GF-D8 (cell line): ENCODE results near the gene SLCO2B1.

ENCODE experiments used
- DNase-seq: peaks from one replicate; lab custom pipeline; 2025; lab: John Stamatoyannopoulos, UW

The SLCO2B1 gene

DNA sequence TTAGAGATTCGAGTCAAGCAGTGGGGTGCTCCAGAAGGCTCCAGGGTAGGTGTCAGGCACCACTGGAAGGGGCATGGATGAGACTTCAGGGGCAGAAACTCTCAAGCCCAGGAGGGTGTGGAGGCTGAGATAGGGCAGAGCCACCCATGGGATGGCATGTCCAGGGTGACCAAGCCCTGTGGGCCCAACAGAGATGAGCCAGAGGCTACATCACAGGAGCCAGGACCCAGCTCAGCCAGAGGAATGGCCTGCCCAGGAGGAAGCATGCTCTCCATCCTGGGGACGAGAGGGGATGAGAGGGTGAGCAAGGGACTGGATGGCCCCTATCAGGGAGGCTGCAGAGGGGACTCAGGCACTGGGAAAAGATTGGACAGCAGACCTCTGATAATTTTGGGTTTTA is 42.8 kb downstream of the SLCO2B1 start:
- no peak for DNase-seq

DNA sequence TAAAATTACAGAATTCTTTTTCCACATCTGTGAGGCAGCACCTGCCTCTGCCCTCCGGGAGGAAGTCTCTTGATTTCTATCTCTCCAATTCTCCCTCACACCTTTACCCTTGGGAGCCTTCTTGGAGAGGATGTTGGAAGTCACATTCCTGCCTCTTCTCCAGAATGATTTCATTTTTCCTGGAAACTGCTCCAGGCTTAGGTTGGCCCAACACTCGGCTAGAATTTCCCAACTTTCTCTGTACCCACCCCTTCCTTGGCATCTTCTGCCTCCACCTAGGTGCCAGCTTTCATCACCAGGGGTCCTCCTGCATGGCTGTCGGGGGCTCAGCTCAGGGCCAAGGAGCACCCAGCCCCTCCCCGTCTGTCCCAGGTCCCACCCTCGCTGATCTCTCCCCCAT is 43.2 kb downstream of the SLCO2B1 start:
- no peak for DNase-seq

DNA sequence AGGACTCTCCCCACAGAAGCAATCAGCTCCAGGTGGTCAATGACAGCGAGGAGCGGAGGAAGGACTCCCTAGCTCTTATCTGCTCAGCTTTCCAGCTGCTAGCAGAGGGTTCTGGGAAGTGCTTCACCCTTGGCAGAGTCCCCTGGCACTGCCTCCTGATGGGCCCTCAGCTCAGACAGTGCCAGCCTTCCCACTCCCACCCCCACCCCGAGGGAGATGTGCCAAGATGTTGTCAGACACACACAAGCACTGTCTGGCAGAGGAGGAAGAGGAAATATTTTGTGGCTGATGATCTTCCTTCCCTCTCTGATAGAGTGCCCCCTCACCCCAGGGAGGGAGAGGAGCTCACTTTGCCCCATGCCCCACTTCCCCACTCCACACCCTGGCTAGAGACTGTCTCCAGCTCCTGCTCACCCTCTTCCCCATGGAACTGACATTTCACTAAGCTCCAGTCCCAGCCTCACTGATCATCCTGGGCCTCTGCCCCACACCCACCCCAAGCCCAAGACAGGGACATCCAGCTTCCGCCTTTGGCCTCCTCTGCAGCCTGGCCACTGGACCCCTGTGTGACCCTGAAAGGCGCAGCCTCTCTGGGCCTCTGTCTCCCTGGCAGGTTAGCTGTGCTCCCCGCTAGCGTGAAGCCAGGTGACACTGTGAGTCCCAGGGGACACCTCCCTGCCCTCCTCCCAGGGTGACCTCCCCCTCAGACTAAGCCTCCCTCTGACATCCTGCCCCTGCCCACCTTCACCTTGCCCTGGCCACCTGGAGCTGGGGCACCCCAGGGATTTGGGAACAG is 44.5 kb downstream of the SLCO2B1 start:
- no peak for DNase-seq

DNA sequence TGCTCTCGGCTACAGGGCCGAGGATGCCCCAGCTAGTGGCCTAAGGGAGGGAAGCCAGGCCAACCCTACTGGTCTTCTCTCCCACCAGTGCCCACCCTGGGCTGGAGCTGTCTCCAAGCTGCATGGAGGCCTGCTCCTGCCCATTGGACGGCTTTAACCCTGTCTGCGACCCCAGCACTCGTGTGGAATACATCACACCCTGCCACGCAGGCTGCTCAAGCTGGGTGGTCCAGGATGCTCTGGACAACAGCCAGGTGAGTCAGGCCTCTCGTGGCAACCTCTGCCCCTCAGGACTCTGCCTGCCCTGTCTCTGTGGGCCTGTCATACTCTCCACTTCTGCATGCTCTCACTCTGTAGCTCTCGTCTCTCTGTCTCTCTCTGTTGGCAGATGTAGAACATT is 45.5 kb downstream of the SLCO2B1 start:
- DNase-seq, result no peak

DNA sequence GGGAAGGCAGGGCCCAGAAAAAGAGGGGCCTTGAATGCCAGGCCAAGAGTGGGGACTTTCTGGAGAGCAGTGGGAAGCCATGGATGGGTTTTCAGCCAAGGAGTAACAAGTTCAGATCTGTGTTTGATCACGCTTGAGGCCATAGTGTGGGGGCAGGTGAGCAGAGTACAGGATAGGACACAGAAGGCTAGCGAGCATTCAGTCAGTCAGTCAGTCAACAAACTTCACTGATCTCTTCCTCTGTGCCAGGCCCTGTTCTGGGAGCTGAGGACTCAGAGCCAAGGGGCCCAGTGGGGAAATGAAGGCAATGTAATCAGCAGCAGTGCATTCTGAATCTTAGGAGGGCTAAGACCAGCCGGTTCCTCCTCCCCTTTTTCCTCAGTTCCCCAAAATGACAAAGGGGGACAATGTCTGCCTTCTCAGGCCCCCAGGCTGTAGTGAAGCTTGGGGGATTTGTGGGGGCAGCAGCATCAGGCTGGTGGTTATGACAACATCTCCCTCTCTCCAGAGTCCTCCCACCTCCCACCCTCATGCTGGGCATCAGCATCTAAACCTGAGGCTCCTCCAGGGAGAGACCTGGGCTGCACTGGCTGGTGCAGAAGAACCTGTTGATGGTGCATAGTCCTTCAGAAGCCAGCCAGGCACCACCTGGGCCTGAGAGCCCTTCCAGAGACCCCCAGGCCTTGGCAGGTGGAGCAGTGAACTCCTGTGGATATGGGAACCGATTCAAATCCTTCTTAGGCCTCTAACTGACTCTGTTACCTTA is 46.8 kb downstream of the SLCO2B1 start:
- no peak for DNase-seq

DNA sequence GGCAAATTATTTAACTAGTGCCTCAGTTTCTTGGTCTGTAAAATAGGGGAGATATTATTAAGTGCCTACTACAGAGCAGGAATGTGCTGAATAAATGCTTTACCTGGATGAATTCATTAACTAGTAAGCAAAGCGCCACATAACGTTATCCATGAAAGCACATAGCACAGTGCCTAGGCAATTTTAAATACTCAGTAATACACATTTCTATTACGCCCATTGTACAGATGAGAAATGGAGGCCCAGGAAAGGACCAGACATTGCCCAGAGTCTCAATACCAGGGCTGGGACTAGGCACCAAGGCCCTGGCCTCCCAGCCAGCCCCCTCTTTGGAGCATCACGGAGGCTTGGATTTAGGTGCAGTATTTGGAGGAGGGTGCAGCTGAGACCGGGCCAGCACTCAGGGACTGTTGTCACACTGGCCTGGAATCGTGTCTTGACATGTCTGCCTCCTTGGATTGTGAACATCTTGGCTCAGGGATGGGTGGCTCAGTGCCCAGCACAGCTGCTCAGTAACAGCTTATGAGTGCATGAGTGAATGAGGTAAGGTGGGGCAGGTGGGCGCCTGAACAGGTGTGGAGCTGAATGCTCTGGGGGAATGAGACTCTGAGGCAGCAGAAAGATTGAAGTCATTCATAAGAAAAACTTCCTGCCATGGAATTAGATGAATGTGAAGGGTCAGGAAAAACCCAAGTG is 47.5 kb downstream of the SLCO2B1 start:
- DNase-seq, result no peak

DNA sequence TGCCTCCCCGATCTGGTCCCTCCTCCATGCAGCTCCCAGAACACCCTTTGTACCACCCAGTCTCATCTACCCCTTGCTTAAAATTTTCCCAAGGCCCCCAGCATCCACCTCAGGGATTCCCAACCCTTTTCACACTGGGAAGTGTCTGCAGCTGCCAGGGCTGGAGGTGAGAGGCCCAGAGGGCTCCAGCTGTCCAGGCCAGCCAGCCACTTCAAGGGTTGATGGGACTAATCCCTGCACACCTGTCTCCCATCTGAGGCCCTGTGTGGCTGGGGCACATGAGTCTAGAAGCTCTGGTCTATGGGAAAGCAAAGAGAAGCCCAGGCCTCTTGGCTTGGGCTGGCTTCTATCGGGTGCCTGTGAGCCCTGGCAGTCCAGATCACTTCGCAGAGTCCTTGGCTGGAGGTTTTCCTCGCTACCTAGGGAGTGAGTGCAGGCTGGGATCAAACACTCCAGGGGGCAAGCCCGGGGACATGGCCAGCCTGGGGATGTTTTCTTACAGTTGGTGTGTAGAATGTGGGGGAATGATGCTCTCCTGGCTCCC is 48.6 kb downstream of the SLCO2B1 start:
- DNase-seq, result no peak

DNA sequence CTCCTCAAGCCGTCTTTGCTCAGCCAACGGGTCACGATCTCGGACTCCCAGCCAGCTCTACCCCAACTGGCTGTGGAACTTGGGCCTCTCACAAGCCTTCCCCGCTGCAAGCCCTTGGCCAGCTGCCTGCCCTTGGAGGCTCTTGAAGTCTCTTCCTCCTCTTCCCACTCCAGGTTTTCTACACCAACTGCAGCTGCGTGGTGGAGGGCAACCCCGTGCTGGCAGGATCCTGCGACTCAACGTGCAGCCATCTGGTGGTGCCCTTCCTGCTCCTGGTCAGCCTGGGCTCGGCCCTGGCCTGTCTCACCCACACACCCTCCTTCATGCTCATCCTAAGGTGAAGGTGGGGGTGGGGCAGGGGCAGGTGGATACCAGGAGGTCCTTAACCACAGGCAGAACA is 49.1 kb downstream of the SLCO2B1 start:
- DNase-seq, result no peak

DNA sequence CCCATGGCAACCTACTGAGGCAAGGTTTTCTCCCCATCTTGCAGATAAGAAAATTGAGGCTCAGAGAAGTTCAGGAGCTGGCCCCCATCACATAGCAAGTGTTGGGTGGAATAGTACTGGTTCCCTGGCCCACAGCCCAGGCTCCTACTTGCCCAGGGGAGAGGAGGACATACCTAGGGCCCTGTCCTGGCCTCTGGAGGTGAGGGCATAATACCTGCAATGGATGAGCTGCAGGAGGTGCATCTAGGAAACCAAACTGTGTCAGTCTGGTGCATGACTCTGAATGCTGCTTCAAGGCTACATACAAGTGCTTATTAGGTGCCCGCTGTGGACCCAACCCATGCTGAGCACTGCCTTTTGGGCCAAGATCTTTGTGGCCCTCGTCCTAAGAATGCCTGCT is 49.6 kb downstream of the SLCO2B1 start:
- DNase-seq, result no peak

DNA sequence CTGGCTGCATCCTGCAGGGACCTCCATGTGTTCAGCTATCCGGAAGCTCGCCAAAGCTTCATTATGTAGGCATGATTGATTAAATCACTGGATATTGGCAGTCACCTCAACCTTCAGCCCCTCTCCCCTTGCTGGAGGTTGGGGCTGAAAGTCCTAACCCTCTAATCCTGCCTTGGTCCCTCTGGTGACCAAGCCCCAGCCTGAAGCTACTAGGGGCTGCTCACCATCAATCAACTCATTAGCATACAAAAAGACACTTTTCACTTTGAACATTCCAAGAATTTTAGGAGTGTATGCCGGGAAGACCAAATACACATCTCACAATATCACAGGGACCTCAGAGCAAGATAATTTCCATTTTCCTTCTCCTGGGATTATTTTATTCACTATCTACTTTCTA is 50.9 kb downstream of the SLCO2B1 start:
- DNase-seq, result no peak

DNA sequence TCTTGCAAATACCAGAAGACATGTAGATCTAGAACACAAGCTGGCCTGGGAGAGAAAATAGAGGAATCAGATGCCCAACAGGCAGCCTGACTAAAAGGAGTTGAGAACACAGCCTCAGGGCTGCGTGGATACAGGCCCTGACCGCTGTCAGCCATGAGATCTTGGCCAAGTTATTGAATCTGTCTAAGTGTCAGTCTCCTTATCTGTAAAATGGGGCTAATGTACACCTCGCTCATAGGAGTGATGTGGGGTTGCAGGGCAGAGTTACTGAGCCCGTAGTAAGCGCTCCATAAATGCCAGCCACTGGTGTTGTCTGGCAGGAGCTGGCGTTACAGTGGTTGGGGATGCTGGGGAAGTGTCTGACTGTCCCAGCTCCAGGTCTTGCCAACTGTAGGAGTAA is 51.3 kb downstream of the SLCO2B1 start:
- no peak for DNase-seq

DNA sequence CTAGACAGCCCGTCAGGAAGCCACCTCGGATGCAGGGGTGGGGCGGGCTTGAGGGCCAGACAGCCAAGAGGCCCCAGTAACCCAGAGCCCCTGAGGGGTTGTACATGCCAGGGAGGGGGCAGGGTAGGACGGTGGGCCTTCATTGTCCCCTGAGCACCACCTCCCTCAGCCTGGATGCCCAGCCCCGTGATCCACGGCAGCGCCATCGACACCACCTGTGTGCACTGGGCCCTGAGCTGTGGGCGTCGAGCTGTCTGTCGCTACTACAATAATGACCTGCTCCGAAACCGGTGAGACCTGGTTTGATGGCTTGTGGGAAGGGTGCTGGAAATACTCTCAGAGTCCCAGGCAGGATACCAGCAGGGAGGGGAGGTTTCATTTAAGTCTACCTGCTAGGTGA is 52.2 kb downstream of the SLCO2B1 start:
- DNase-seq, result no peak

DNA sequence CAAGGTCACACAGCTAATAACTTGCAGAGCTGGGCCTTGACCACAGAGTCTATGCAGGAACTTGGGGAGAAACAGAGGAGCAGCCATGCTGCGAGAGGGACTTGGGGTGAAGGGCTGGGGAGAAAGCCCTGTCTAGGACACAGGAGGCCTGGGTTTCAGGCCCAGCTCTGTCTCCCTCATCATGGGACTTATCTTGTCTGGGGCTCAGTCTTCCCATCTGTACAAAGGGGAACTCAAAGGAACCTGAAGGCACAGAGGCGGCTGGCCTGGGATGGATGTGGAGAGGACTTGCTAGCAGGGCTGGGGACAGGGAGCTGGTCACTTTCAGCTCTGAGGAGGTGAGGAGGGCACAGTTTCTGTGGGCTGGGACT is 52.7 kb downstream of the SLCO2B1 start:
- DNase-seq, result no peak

DNA sequence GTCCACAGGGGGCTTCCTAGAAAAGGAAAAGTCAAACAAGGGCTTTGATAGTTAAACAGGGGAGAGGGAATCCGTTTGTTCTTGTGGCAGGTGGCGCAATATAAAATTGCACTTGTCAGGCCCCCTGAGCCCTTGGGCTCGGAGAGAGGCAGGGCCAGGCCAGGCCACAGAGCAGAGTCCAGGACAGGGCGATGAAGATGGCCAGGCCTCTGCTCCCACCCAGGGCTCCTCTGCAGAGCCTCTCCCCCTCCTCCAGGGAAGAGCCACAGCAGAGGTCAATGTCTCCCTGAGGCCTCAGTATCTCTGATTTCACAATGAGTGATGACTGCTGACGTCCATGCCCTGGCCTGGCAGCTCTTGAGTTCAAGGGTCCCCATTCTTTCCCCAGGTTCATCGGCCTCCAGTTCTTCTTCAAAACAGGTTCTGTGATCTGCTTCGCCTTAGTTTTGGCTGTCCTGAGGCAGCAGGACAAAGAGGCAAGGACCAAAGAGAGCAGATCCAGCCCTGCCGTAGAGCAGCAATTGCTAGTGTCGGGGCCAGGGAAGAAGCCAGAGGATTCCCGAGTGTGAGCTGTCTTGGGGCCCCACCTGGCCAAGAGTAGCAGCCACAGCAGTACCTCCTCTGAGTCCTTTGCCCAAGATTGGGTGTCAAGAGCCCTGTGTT is 53.2 kb downstream of the SLCO2B1 start:
- no peak for DNase-seq

DNA sequence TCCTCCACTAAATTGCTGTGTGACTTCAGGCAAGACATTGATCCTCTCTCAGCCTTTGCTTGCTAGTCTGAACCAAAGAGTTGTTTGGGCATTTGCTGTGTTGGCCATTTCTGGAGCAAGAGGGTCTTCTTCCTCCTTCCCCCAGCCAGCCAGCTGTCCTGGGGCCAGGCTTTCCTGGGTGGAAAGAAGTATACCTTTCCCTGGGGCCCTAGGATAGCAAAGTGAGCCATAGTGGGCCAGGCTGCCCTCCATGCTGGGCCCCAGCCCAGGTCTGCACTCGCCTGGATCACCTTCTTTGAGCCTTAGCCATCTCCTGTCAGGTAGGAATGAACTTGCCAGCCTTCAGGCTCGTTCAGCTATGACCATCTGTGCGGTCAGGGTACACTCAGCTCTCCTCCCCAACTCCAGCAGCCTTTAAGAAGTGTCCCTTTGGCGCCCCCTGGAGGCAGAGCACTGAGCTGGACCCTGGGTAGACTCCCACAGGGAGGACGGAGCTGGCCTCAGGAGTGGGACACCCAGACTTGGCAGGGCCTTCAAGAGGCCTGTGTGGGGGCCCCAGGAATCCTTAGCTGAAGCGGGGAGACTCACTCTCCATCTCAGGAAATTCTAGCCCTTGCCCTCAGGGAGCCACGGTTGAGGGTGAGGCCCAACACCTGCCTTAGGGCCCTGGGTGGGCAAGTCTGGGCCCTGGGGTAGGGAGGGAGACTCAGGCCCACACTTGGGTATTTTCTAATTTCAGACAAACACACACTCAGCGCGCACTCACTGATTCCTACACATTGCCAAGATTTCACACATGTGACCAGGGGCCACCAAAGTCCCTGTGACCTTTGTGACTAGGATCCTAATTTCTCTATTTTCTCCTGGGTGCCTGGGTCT is 54.0 kb downstream of the SLCO2B1 start:
- DNase-seq, result peak; percentile 1

DNA sequence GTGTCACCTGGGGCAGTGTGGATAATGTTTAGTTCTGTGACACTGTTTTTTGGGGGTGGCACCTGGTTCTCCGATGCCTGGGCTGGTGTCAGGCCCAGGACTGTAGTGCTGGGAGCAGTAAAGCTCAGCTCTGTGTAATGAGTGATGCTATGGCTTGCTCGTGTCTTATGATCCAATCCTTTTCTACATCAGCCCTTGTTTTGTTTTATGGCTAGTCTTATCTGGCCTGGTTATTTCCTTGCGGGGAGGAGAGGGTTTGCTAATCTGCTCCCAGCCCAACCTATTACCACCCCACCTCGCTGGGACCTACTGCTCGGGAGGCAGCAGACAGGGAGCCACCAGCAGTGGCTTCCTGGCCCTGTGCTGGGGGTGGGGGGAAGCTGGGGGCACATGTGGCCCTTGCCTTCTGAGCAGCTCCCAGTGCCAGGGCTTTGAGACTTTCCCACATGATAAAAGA is 54.7 kb downstream of the SLCO2B1 start:
- no peak for DNase-seq

DNA sequence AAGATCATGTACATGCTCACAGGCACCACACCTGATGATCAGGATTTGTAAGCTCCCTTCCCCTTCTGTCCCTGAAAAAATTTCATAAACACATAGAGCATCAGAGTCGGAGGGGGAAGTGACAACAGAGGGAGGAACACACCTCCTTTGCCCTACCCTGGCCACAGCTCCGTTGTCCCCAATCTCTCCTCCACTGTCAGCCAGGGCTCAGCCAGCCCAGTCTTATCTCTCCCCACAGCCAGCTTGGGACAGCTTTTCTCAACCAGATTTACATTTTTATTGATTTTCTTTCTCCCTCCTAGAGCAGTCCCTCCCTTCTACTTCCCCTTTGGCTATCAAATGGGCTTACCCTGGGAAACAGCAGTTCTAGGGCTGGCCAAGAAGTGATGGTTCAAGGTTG is 57.5 kb downstream of the SLCO2B1 start:
- DNase-seq, result no peak

DNA sequence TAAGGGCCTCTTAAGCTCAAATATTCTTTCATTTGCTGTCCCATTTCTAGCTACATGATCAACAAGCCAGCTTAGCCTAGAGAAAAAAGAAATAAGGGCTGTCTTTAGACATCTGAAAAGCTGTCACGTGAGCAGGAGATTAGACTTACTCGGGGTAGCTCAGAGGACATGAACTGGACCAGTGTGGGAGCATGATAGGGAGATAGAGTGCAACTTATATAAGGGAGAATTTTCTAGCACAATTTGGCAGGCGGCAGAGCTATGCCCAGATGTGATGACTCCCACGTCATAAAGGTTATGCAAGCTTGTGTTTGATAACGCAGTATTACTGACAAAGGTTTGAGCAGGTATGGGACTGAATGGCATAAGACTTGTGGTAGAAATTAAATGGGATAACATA is 61.5 kb downstream of the SLCO2B1 start:
- no peak for DNase-seq

DNA sequence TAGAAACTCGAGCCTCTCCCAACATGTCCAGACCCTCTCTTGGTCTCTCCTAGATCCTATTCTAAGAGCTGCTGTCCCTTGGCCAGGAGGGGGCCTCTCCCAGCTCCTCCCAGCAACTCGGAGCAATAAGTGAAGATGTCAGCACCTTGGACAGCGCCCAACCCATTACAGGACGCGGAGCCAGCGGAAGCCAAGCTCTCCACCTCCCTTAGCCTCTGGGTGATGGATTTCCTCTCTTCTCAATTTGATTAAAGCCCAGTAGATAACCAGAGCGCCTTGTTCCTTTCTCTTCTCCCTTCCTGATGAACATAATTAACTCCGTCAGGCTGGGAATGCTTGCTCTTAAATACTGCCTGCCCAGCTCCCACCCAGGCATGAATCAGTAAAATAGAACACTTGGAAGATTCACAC is 63.5 kb downstream of the SLCO2B1 start:
- DNase-seq, result peak; percentile 8

DNA sequence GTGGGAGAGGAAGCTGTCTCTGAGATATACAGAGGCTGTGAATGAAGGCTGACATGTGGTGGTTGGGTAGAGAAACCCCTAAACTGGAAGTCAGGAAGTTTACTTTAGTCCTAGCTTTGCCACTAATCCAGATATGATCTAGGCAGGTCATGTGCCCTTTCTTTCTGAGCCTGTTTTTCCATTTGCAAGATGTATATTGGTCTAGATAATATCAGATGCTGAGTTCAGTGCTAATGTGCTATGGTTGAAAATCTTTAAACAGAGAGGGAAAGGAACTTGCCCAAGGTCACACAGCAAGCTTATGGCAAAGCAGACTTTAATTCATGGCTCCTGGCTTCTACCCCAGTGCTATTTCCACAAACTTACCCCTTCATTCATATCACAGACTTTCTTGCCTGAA is 63.9 kb downstream of the SLCO2B1 start:
- no peak for DNase-seq

DNA sequence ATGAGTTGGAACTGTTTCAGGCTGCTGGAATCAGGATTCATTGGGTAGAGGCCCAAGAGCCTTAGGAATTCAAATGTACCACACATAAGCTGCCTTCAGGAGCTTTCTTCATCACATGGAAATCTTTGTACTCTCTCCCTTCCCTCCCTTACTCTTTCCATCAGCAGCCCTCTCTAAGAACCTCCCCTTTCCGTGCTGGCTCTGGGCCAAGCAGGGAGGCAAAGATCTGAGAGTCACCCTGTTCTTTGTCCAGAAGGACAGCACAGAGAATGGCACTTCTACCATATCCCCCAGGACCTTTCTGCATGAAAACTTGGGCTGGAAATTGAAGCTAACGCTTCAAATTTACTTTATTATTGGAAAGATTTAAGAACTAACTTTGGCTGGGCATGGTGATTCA is 69.0 kb downstream of the SLCO2B1 start:
- no peak for DNase-seq
